Adrenal gland (tissue), 12 donors: ENCODE measurements around the gene SPACA1. TPM values are rescaled to one million over a fixed set of nuclear protein-coding genes. Genes with fewer than 3 reads are reported as not detected.

Experiments used
- DNase-seq, 7 donors: peaks; one replicate each; pipeline ENCODE4 v3.0.0-alpha.2; 2019 to 2020
- H3K27ac ChIP-seq, 5 donors: fragments of 200-600 bp; sonication (generic) in 4 of 5; 1 replicate in 3 of 5; 2 replicates in 2 of 5; pipeline versions ENCODE4 v1.5.1 to v1.8.0; 2016 to 2020; ENCODE audit warnings: mild to moderate bottlenecking in 1 of 5
- H3K27me3 ChIP-seq: fragments of 200-600 bp; 2 replicates; pipeline ENCODE4 v1.8.0; 2021
- H3K36me3 ChIP-seq, 2 donors: fragments of 200-600 bp; replicated peaks in 1 of 2; 1 replicate in 1 of 2; 2 replicates in 1 of 2; pipeline versions ENCODE4 v1.5.1 to v1.8.0; 2018 to 2022
- H3K4me1 ChIP-seq, 2 donors: fragments of 200-600 bp; replicated peaks in 1 of 2; 1 replicate in 1 of 2; 2 replicates in 1 of 2; pipeline versions ENCODE4 v1.5.1 to v1.8.0; 2018 to 2021
- H3K4me3 ChIP-seq, 4 donors: fragments of 200-600 bp; sonication (generic) in 3 of 4; one replicate each; pipeline ENCODE4 v1.5.1; 2016 to 2018
- H3K9me3 ChIP-seq, 3 donors: fragments of 200-600 bp; sonication (generic) in 1 of 3; replicated peaks in 1 of 3; 1 replicate in 2 of 3; 2 replicates in 1 of 3; pipeline versions ENCODE4 v1.5.1 to v1.8.0; 2016 to 2021
- CTCF ChIP-seq, 6 experiments: fragments of 450-650 bp in 4 of 6; fragments of 200-600 bp in 2 of 6; sonication (generic) in 1 of 6; IDR thresholded peaks; 1 replicate in 5 of 6; 2 replicates in 1 of 6; pipeline versions ENCODE4 v1.5.1 to v1.8.0; 2016 to 2021; ENCODE audit warnings: antibody characterized with exemption in 6 of 6, mild to moderate bottlenecking in 2 of 6, moderate library complexity in 1 of 6
- POLR2A ChIP-seq, 2 donors: fragments of 450-650 bp; IDR thresholded peaks; one replicate each; pipeline ENCODE4 v1.6.1; 2017; ENCODE audit warnings: antibody characterized with exemption in 2 of 2, mild to moderate bottlenecking in 2 of 2, moderate library complexity in 1 of 2
- WGBS, 4 donors: extraction: QIAGEN DNeasy Blood & Tissue Kit in 2 of 4; methylation state at CpG; one replicate each; pipeline versions ENCODE4 v1.1.5 to v1.1.7; 2013 to 2017; 5-methylcytosine and 5-hydroxymethylcytosine counted together
- intact Hi-C, 2 donors: fragments of 100-400 bp; cut with DNase I; formaldehyde crosslinking; loops; one replicate each; pipeline versions ENCODE4 v1.14.1 to v1.15.0; 2022 to 2023
- polyA plus RNA-seq, 3 donors: library from polyadenylated mRNA; stranded (reverse); fragments of 200-250 nt in 2 of 3; fragments of 350-450 nt in 1 of 3; fragmentation: Illumina TruSeq in 1 of 3; extraction: RNeasy Lipid Tissue Mini Kit (QIAGEN cat#74804) in 1 of 3; gene quantifications; one replicate each; pipeline ENCODE4 v1.2.3, GENCODE V29; 2013 to 2014
- total RNA-seq, 9 donors: library from RNA; depleted of rRNA in 4 of 9; stranded (reverse); fragments of >200 nt in 4 of 9; fragments of 120-200 nt in 1 of 9; fragmentation: NEBNext Ultra II Directional in 1 of 9; extraction: Animal tissue kit (Norgen Biotek cat#: 25700) in 1 of 9; gene quantifications; one replicate each; pipeline versions ENCODE4 v1.1.0 to v1.2.4, GENCODE V29; 2013 to 2023
- donor health status: healthy with polysubstance abuse.
- donor health status: Bipolar disorder and iron deficiency.
- donor health status: DM: yes; HTN: yes; CAD: no.
- donor health status: DM: no; HTN: no; CAD: no.
- donor health status: DM: no; HTN: no; CAD: no.
- donor health status: DM: yes; HTN: yes; CAD: no.

Gene SPACA1
- total and polyA plus RNA-seq, 12 donors: not detected

- no peak for TF ChIP-seq POLR2A (IDR thresholded peaks at IDR 0.05)
- no peak for TF ChIP-seq CTCF (IDR thresholded peaks at IDR 0.05)
- 28 to 41% (median 37%) methylated on average over 2 of the region's 2 CpGs for WGBS, 4 donors
- Histone ChIP-seq H3K27ac (no peak overlapping the region), H3K27me3 (no peaks in the 10 kb centered on the region), H3K4me3 (no peak overlapping the region), H3K4me1 (no peaks in the 10 kb centered on the region), H3K9me3 (no peaks in the 10 kb centered on the region), H3K36me3 (no peaks in the 10 kb centered on the region)
- intact Hi-C loops: no loop called here
- no peak for DNase-seq
These were observed 67.2 kb downstream of the SPACA1 start for GRCh38 chr6:88114838-88115237.

- Histone ChIP-seq H3K27ac (no peak overlapping the region), H3K36me3 (no peaks in the 10 kb centered on the region), H3K9me3 (no peaks in the 10 kb centered on the region), H3K27me3 (no peaks in the 10 kb centered on the region), H3K4me3 (no peak overlapping the region), H3K4me1 (no peaks in the 10 kb centered on the region)
- no peak for TF ChIP-seq CTCF (IDR thresholded peaks at IDR 0.05)
- intact Hi-C loops: no loop called here
- WGBS, 4 donors: 34 to 77% (median 49%) methylated on average over 1 to 2 of the region's 2 CpGs
- no peak for DNase-seq
These were observed 67.7 kb downstream of the SPACA1 start for GRCh38 chr6:88115307-88115706.

DNA sequence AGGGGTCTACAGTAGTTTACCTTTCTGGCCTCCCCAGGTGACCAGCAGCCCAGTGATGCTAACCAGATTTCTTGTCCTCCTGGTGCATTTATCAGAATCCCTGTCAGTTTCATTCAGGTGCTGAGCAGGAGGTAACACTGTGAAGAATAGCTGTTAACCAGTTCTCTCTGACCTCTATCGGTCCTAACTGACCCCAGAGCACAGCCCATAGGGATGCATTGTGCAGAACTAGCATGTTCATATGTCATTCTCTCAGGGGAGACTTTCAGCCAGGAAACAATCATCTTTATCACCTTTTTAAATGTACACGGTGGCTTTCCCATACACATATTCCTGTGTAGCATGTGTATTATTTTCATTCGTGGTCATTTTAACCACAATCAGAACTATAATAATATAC lies 68.6 kb downstream of the SPACA1 start:
- intact Hi-C loops: no loop called here
- H3K36me3 ChIP-seq: no peaks in the 10 kb centered on the region
- H3K9me3 ChIP-seq: no peaks in the 10 kb centered on the region
- TF ChIP-seq CTCF (IDR thresholded peaks at IDR 0.05) (no peak), POLR2A (IDR thresholded peaks at IDR 0.05) (no peak)
- H3K4me1 ChIP-seq: no peaks in the 10 kb centered on the region
- H3K27me3 ChIP-seq: no peaks in the 10 kb centered on the region
- DNase-seq: no peak
- H3K4me3 ChIP-seq: no peak overlapping the region
- no peak overlapping the region for H3K27ac ChIP-seq
- WGBS, 4 donors: 21 to 36% (median 32%) methylated on average over 3 of the region's 3 CpGs

Other genes with a start within 250 kb of the SPACA1 start
- gene CNR1, start 118.5 kb downstream of the SPACA1 start, total RNA-seq: 10 to 100 TPM in 4 of 9 donors, 1 to 10 TPM in 4, under 1 TPM in 1; 0.83 to 38.3 (median 8.5) TPM
- gene CNR1, start 118.5 kb downstream of the SPACA1 start, polyA plus RNA-seq: 10 to 100 TPM in 1 of 3 donors, 1 to 10 TPM in 2; 4.2 to 11.3 (median 4.8) TPM